ENCODE measurements around the gene TBCC.

DNA sequence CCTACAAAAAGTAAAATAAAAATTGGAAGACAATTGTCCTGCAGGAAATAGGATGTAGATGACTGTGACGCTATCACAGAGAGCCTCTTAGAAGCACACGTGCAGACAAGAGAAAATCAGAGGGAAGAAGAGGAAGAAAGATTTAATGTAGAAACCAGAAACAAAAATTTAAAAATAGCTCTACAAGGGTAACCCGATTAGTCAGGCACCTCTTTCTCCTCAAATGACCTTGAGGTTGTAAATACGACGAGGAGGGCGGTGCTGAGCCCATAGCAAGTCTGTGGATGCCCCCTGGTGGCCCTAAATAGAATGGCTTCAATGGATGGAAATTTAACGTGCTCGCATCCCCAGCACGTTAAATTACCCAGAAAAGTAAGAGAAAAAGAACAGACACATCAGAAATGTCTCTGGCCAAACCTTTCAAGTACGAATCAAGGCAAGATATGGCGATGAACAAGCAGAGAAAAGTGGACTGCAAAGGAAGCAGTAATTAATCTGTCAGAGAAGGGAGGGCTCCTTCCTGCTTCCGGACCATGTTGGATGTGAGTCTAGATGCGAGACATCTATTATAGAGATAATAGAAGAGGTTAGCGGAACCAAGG, 19.3 kb downstream of the TBCC start:
- TF ChIP-seq, protein P1, sequence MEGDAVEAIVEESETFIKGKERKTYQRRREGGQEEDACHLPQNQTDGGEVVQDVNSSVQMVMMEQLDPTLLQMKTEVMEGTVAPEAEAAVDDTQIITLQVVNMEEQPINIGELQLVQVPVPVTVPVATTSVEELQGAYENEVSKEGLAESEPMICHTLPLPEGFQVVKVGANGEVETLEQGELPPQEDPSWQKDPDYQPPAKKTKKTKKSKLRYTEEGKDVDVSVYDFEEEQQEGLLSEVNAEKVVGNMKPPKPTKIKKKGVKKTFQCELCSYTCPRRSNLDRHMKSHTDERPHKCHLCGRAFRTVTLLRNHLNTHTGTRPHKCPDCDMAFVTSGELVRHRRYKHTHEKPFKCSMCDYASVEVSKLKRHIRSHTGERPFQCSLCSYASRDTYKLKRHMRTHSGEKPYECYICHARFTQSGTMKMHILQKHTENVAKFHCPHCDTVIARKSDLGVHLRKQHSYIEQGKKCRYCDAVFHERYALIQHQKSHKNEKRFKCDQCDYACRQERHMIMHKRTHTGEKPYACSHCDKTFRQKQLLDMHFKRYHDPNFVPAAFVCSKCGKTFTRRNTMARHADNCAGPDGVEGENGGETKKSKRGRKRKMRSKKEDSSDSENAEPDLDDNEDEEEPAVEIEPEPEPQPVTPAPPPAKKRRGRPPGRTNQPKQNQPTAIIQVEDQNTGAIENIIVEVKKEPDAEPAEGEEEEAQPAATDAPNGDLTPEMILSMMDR (IDR thresholded peaks at IDR 0.05; ENCODE audit: poor library complexity), result peak; percentile 94
- TF ChIP-seq EZH2 (IDR thresholded peaks at IDR 0.05; ENCODE audit: borderline replicate concordance) (no peak), EZH2phosphoT487 (IDR thresholded peaks at IDR 0.05; ENCODE audit: low read depth, severe bottlenecking, unreplicated experiment) (no peak)

Measured in hepatocyte (in vitro differentiated cells).